Mucosa of rectum (tissue), 2 donors: ENCODE results near the gene RBMX.
A peak's percentile ranks its signal among the peaks of the same experiment; 100 is the strongest.
"Not testable (repeated sequence)": the region's sequence is repeated elsewhere in the genome, so short reads cannot be mapped to it uniquely, and the experiment has no call there.

ENCODE experiments used
- H3K27ac ChIP-seq, 2 donors: one replicate each; pipeline ENCODE4 v1.7.0; 2013; ENCODE audit warnings: inconsistent platforms in 2 of 2, low read depth in 2 of 2, low read length in 2 of 2
- H3K27me3 ChIP-seq, 2 donors: one replicate each; pipeline ENCODE4 v1.7.0; 2013; ENCODE audit warnings: low read length in 2 of 2; ENCODE audit not compliant: control insufficient read depth in 2 of 2, insufficient read depth in 2 of 2
- H3K36me3 ChIP-seq, 2 donors: one replicate each; pipeline ENCODE4 v1.7.0; 2013; ENCODE audit warnings: low read length in 2 of 2; ENCODE audit not compliant: control insufficient read depth in 2 of 2, insufficient read depth in 2 of 2
- H3K4me1 ChIP-seq, 2 donors: one replicate each; pipeline ENCODE4 v1.7.0; 2013; ENCODE audit warnings: low read length in 2 of 2, mild to moderate bottlenecking in 1 of 2; ENCODE audit not compliant: control insufficient read depth in 2 of 2, insufficient read depth in 2 of 2
- H3K4me3 ChIP-seq, 2 donors: one replicate each; pipeline ENCODE4 v1.7.0; 2013; ENCODE audit warnings: low read length in 2 of 2
- H3K9ac ChIP-seq, 2 donors: one replicate each; pipeline ENCODE4 v1.7.0; 2013; ENCODE audit warnings: low read length in 2 of 2, low read depth in 1 of 2, mild to moderate bottlenecking in 1 of 2
- H3K9me3 ChIP-seq, 2 donors: one replicate each; pipeline ENCODE4 v1.7.0; 2013; ENCODE audit warnings: low read length in 2 of 2; ENCODE audit not compliant: control insufficient read depth in 2 of 2
- donor health status: healthy.
- donor health status: Normal muscosa, but diverticular disease.

The RBMX gene

DNA sequence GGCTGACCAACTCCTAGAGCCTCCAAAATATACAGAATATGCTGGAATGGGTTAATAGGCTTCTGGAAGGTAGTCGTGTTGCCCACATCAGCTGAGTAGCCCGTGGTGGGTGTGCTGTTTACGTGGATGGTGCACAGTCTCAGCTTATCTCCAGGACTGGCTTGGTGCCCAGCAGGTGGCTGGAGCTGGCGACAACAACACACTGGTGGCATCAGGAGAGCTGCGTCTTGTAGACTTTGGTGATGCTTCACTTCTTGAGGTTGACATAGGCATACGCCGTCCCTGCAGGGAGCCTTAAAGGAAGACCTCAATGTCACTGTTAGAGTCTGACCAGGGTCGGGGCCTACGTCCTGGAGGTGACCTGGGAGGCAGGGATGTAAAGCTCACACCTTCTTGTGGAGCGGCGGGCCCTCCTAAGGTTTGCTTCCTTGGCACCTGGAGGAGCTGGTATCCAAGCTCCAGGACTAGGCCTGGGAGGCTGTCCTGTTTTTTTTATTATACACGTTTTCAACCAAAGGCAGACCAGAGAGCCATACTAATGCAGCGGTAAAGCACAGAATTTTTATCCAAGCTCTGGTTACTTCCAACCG lies 26.5 kb upstream of the RBMX start:
- H3K27me3 ChIP-seq: no peaks in the 10 kb centered on the region
- peaks cover 0 to 5% of the 10 kb centered on the region in 2 donors for H3K4me1 ChIP-seq
- H3K27ac ChIP-seq: no peak overlapping the region
- no peak overlapping the region for H3K9ac ChIP-seq
- no peak overlapping the region for H3K4me3 ChIP-seq
- H3K9me3 ChIP-seq: no peaks in the 10 kb centered on the region
- H3K36me3 ChIP-seq: no peaks in the 10 kb centered on the region

GRCh38 chrX:136904067-136904466 lies 23.5 kb upstream of the RBMX start:
- not testable (repeated sequence) for H3K27ac ChIP-seq, H3K27me3 ChIP-seq, H3K9me3 ChIP-seq, H3K36me3 ChIP-seq, H3K9ac ChIP-seq, H3K4me3 ChIP-seq, H3K4me1 ChIP-seq

DNA sequence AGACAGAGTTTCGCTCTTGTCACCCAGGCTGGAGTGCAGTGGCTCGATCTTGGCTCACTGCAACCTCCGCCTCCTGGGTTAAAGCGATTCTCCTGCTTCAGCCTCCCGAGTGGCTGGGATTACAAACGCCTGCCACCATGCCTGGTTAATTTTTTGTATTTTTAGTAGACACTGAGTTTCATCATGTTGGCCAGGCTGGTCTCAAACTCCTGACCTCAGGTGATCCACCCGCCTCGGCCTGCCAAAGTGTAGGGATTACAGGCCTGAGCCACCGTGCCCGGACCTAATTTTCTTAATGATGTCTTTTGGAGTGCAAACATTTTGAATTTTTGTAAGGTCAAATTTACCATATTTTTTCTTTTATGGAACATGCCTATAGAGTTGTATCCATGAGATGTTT lies 19.5 kb upstream of the RBMX start:
- not testable (repeated sequence) for H3K9me3 ChIP-seq, H3K27ac ChIP-seq, H3K9ac ChIP-seq, H3K4me3 ChIP-seq, H3K4me1 ChIP-seq, H3K27me3 ChIP-seq, H3K36me3 ChIP-seq

GRCh38 chrX:136899221-136899620 lies 18.7 kb upstream of the RBMX start:
- Histone ChIP-seq H3K27ac (no peak overlapping the region), H3K9me3 (no peaks in the 10 kb centered on the region)

GRCh38 chrX:136898752-136899151 lies 18.2 kb upstream of the RBMX start:
- not testable (repeated sequence) for H3K27me3 ChIP-seq

More at GRCh38 chrX:136899221-136899620, 18.7 kb upstream of the RBMX start:
- Histone ChIP-seq H3K9ac (no peak overlapping the region), H3K27me3 (no peaks in the 10 kb centered on the region), H3K36me3 (no peaks in the 10 kb centered on the region), H3K4me3 (no peak overlapping the region), H3K4me1 (no peaks in the 10 kb centered on the region)

DNA sequence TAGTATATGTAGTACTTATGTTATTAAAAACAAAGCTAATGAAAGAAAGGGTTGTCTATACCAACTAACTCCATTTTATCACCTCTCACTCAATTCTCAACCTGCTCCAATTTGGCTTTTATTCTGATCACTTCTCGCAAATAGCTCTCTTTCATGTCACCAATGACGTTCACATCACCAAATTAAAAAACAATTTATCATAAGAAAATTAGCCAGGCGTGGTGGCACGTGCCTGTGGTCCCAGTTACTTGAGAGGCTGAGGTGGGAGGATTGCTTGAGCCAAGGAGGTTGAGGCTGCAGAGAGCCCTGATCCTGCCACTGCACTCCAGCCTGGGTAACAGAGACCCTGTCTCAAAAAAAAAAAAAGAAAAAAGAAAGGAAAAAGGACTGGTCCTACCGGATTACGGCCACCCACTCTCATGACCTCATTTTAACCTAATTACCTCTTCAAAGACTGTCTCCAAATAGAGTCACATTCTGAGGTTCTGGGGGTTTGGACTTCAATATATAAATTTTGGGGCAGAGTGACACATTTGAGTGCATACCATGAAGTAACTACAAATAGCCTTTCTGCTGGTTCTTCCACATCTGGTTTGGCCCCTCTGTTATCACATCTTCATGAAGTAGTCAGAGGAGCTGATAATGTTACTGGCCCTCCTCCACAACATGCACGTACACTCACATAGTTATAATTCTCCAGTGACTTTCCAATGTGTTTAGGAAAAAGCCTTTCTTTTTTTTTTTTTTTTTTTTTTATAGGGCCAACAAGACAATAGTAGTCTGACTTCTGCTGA lies 15.8 kb upstream of the RBMX start:
- Histone ChIP-seq H3K9ac (no peak overlapping the region), H3K27ac (no peak overlapping the region), H3K27me3 (no peaks in the 10 kb centered on the region), H3K9me3 (no peaks in the 10 kb centered on the region), H3K36me3 (no peaks in the 10 kb centered on the region), H3K4me1 (no peaks in the 10 kb centered on the region), H3K4me3 (no peak overlapping the region)

More at GRCh38 chrX:136898752-136899151, 18.2 kb upstream of the RBMX start:
- H3K9ac ChIP-seq, H3K36me3 ChIP-seq, H3K9me3 ChIP-seq, H3K27ac ChIP-seq, H3K4me3 ChIP-seq, H3K4me1 ChIP-seq: not testable (repeated sequence)

GRCh38 chrX:136892412-136892811 lies 11.9 kb upstream of the RBMX start:
- Histone ChIP-seq H3K27me3 (no peaks in the 10 kb centered on the region), H3K27ac (no peak overlapping the region), H3K9me3 (no peaks in the 10 kb centered on the region), H3K9ac (no peak overlapping the region), H3K4me3 (no peak overlapping the region), H3K4me1 (no peaks in the 10 kb centered on the region), H3K36me3 (no peaks in the 10 kb centered on the region)

DNA sequence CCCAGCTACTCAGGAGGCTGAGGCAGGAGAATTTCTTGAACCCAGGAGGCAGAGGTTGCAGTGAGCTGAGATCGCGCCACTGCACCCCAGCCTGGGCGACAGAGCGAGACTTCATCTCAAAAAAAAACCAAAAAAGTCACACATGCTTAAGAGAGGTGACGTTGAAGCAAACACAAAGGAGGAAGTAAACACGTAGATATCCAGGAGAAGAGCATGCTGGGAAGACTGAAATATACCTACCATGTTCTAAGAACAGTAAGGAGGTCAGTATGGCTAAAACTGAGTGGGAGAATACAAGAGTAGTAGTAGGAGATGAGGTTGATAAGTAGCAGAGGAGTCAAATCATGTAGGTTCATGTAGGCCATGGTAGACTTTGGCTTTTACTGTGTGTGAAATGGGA lies 10.1 kb upstream of the RBMX start:
- not testable (repeated sequence) for H3K9ac ChIP-seq, H3K27me3 ChIP-seq, H3K36me3 ChIP-seq, H3K4me3 ChIP-seq, H3K9me3 ChIP-seq, H3K4me1 ChIP-seq, H3K27ac ChIP-seq

GRCh38 chrX:136889269-136889668 lies 8.7 kb upstream of the RBMX start:
- H3K4me3 ChIP-seq: no peak overlapping the region
- no peaks in the 10 kb centered on the region for H3K4me1 ChIP-seq
- H3K9ac ChIP-seq: no peak overlapping the region
- H3K9me3 ChIP-seq: no peaks in the 10 kb centered on the region
- H3K27ac ChIP-seq: no peak overlapping the region
- no peaks in the 10 kb centered on the region for H3K36me3 ChIP-seq
- no peaks in the 10 kb centered on the region for H3K27me3 ChIP-seq

GRCh38 chrX:136880003-136880451 lies 498 bp downstream of the RBMX start:
- Histone ChIP-seq H3K4me3 (peak overlapping the region; percentile 81 to 85), H3K27ac (peak overlapping the region; percentile 87 to 92), H3K9me3 (no peaks in the 10 kb centered on the region), H3K4me1 (no peaks in the 10 kb centered on the region), H3K36me3 (peaks cover 9 to 16% of the 10 kb centered on the region in 2 donors), H3K27me3 (no peaks in the 10 kb centered on the region), H3K9ac (peak overlapping the region; percentile 78 to 89)
